Stimulated activated effector memory CD8-positive, alpha-beta T cell treated with anti-CD3 and anti-CD28 coated beads, Interleukin-12 subunit alpha, Interleukin-12 subunit beta, amount 100 ng/mL, for 72 hours (primary cell): ENCODE results near the gene JAK1.
"Not testable (repeated sequence)": the region's sequence is repeated elsewhere in the genome, so short reads cannot be mapped to it uniquely, and the experiment has no call there.

Experiments used
- ATAC-seq: fragments of 150-1000 bp; cut with Tn5 transposase; 2 replicates; pipeline ENCODE4 v1.10.0; 2021
- DNase-seq, 2 donors: peaks; one replicate each; pipeline ENCODE4 v3.0.0; 2021 to 2022; ENCODE audit warnings: low spot score in 2 of 2
- H3K27ac Mint-ChIP-seq: one replicate; pipeline ENCODE4 v1.8.0; 2022; ENCODE audit warnings: mild to moderate bottlenecking, mixed read lengths
- H3K36me3 Mint-ChIP-seq: one replicate; pipeline ENCODE4 v1.8.0; 2022; ENCODE audit warnings: mild to moderate bottlenecking, mixed read lengths
- H3K4me1 Mint-ChIP-seq: one replicate; pipeline ENCODE4 v1.8.0; 2022; ENCODE audit warnings: mixed read lengths
- H3K4me3 Mint-ChIP-seq: one replicate; pipeline ENCODE4 v1.8.0; 2022; ENCODE audit warnings: mild to moderate bottlenecking, mixed read lengths
- H3K9me3 Mint-ChIP-seq: one replicate; pipeline ENCODE4 v1.8.0; 2022; ENCODE audit warnings: mixed read lengths

The JAK1 gene

GRCh38 chr1:64925594-64925993 lies 40.8 kb downstream of the JAK1 start:
- DNase-seq: no peak
- Mint-ChIP-seq H3K27ac (peak overlapping the region; percentile 46), H3K4me3 (no peak overlapping the region)

GRCh38 chr1:64923294-64923718 lies 43.0 kb downstream of the JAK1 start:
- Mint-ChIP-seq H3K27ac (peak overlapping the region; percentile 27), H3K36me3 (peaks cover 21% of the 10 kb centered on the region), H3K4me3 (peak overlapping the region; percentile 46), H3K9me3 (no peaks in the 10 kb centered on the region), H3K4me1 (peaks cover 91% of the 10 kb centered on the region)
- ATAC-seq (peak; percentile 94), DNase-seq (peak in 1 of 2 donors; percentile 61)

More at GRCh38 chr1:64925594-64925993, 40.8 kb downstream of the JAK1 start:
- peaks cover 21% of the 10 kb centered on the region for H3K36me3 Mint-ChIP-seq
- no peak for ATAC-seq
- peaks cover 97% of the 10 kb centered on the region for H3K4me1 Mint-ChIP-seq
- H3K9me3 Mint-ChIP-seq: no peaks in the 10 kb centered on the region

- Mint-ChIP-seq H3K9me3 (no peaks in the 10 kb centered on the region), H3K36me3 (peaks cover 21% of the 10 kb centered on the region), H3K4me3 (peak overlapping the region; percentile 46), H3K4me1 (peaks cover 92% of the 10 kb centered on the region), H3K27ac (peak overlapping the region; percentile 27)
- DNase-seq: no peak
- ATAC-seq: peak; percentile 68
Observed at GRCh38 chr1:64922336-64922735, 44.0 kb downstream of the JAK1 start.

- Mint-ChIP-seq H3K9me3 (no peaks in the 10 kb centered on the region), H3K4me1 (peaks cover 92% of the 10 kb centered on the region), H3K4me3 (peak overlapping the region; percentile 46), H3K36me3 (peaks cover 21% of the 10 kb centered on the region), H3K27ac (peak overlapping the region; percentile 27)
- ATAC-seq (no peak), DNase-seq (no peak)
Observed at GRCh38 chr1:64921771-64922170, 44.6 kb downstream of the JAK1 start.

GRCh38 chr1:64920941-64921589 lies 45.3 kb downstream of the JAK1 start:
- H3K27ac Mint-ChIP-seq: no peak overlapping the region
- H3K4me3 Mint-ChIP-seq: peak overlapping the region; percentile 46
- DNase-seq (no peak), ATAC-seq (no peak)
- peaks cover 26% of the 10 kb centered on the region for H3K36me3 Mint-ChIP-seq
- H3K9me3 Mint-ChIP-seq: no peaks in the 10 kb centered on the region
- peaks cover 91% of the 10 kb centered on the region for H3K4me1 Mint-ChIP-seq

GRCh38 chr1:64919120-64919519 lies 47.2 kb downstream of the JAK1 start:
- DNase-seq, ATAC-seq, H3K27ac Mint-ChIP-seq, H3K9me3 Mint-ChIP-seq, H3K4me3 Mint-ChIP-seq: not testable (repeated sequence)
- H3K4me1 Mint-ChIP-seq: peaks cover 80% of the 10 kb centered on the region
- peaks cover 18% of the 10 kb centered on the region for H3K36me3 Mint-ChIP-seq

GRCh38 chr1:64917907-64918306 lies 48.4 kb downstream of the JAK1 start:
- H3K27ac Mint-ChIP-seq: peak overlapping the region; percentile 4
- ATAC-seq (peak; percentile 48), DNase-seq (no peak)
- peaks cover 14% of the 10 kb centered on the region for H3K36me3 Mint-ChIP-seq
- peaks cover 80% of the 10 kb centered on the region for H3K4me1 Mint-ChIP-seq
- H3K9me3 Mint-ChIP-seq: no peaks in the 10 kb centered on the region
- no peak overlapping the region for H3K4me3 Mint-ChIP-seq

- H3K27ac Mint-ChIP-seq: peak overlapping the region; percentile 4
- peaks cover 15% of the 10 kb centered on the region for H3K36me3 Mint-ChIP-seq
- no peak overlapping the region for H3K4me3 Mint-ChIP-seq
- H3K4me1 Mint-ChIP-seq: peaks cover 79% of the 10 kb centered on the region
- ATAC-seq: peak; percentile 45
- no peak for DNase-seq
- H3K9me3 Mint-ChIP-seq: no peaks in the 10 kb centered on the region
Observed at GRCh38 chr1:64917328-64917861, 49.0 kb downstream of the JAK1 start.

GRCh38 chr1:64915381-64916274 lies 50.7 kb downstream of the JAK1 start:
- Mint-ChIP-seq H3K27ac (peak overlapping the region; percentile 54), H3K9me3 (no peaks in the 10 kb centered on the region), H3K4me1 (peaks cover 73% of the 10 kb centered on the region), H3K4me3 (no peak overlapping the region), H3K36me3 (peaks cover 10% of the 10 kb centered on the region)
- ATAC-seq (no peak), DNase-seq (no peak)

- no peak for DNase-seq
- no peak for ATAC-seq
- peak overlapping the region; percentile 77 for H3K27ac Mint-ChIP-seq
- H3K9me3 Mint-ChIP-seq: no peaks in the 10 kb centered on the region
- no peak overlapping the region for H3K4me3 Mint-ChIP-seq
- H3K36me3 Mint-ChIP-seq: peaks cover 10% of the 10 kb centered on the region
- peaks cover 77% of the 10 kb centered on the region for H3K4me1 Mint-ChIP-seq
Observed at GRCh38 chr1:64913361-64914015, 52.9 kb downstream of the JAK1 start.

GRCh38 chr1:64912191-64912590 lies 54.2 kb downstream of the JAK1 start:
- ATAC-seq (peak; percentile 97), DNase-seq (no peak)
- Mint-ChIP-seq H3K27ac (no peak overlapping the region), H3K4me1 (peaks cover 74% of the 10 kb centered on the region), H3K9me3 (no peaks in the 10 kb centered on the region), H3K36me3 (peaks cover 10% of the 10 kb centered on the region), H3K4me3 (no peak overlapping the region)

- H3K27ac Mint-ChIP-seq: no peak overlapping the region
Observed at GRCh38 chr1:64911326-64911725, 55.0 kb downstream of the JAK1 start.

GRCh38 chr1:64909031-64909430 lies 57.3 kb downstream of the JAK1 start:
- H3K36me3 Mint-ChIP-seq: peaks cover 4% of the 10 kb centered on the region
- no peak overlapping the region for H3K27ac Mint-ChIP-seq
- ATAC-seq (no peak), DNase-seq (no peak)
- H3K4me1 Mint-ChIP-seq: peaks cover 82% of the 10 kb centered on the region
- H3K4me3 Mint-ChIP-seq: no peak overlapping the region
- no peaks in the 10 kb centered on the region for H3K9me3 Mint-ChIP-seq

More at GRCh38 chr1:64911326-64911725, 55.0 kb downstream of the JAK1 start:
- DNase-seq (no peak), ATAC-seq (no peak)
- H3K36me3 Mint-ChIP-seq: peaks cover 4% of the 10 kb centered on the region
- H3K4me1 Mint-ChIP-seq: peaks cover 74% of the 10 kb centered on the region
- no peak overlapping the region for H3K4me3 Mint-ChIP-seq
- no peaks in the 10 kb centered on the region for H3K9me3 Mint-ChIP-seq

GRCh38 chr1:64908575-64908974 lies 57.8 kb downstream of the JAK1 start:
- DNase-seq: no peak
- Mint-ChIP-seq H3K9me3 (no peaks in the 10 kb centered on the region), H3K4me3 (no peak overlapping the region), H3K4me1 (peaks cover 80% of the 10 kb centered on the region), H3K36me3 (peaks cover 4% of the 10 kb centered on the region), H3K27ac (no peak overlapping the region)
- ATAC-seq: no peak

GRCh38 chr1:64906447-64906846 lies 59.9 kb downstream of the JAK1 start:
- H3K4me3 Mint-ChIP-seq: peak overlapping the region; percentile 24
- ATAC-seq (peak; percentile 95), DNase-seq (no peak)
- no peaks in the 10 kb centered on the region for H3K36me3 Mint-ChIP-seq
- H3K9me3 Mint-ChIP-seq: no peaks in the 10 kb centered on the region
- peaks cover 82% of the 10 kb centered on the region for H3K4me1 Mint-ChIP-seq
- H3K27ac Mint-ChIP-seq: peak overlapping the region; percentile 38
